HG02870 (cell line): Measurements from ENCODE around the gene UBE2H.
"Not testable (repeated sequence)": the region's sequence is repeated elsewhere in the genome, so short reads cannot be mapped to it uniquely, and the experiment has no call there.

Experiments
- ATAC-seq: cut with Tn5 transposase; IDR thresholded peaks from one replicate; pipeline ENCODE4 v1.9.1; 2021; ENCODE audit warnings: mild to moderate bottlenecking, moderate library complexity; ENCODE audit not compliant: unreplicated experiment

The UBE2H gene

DNA sequence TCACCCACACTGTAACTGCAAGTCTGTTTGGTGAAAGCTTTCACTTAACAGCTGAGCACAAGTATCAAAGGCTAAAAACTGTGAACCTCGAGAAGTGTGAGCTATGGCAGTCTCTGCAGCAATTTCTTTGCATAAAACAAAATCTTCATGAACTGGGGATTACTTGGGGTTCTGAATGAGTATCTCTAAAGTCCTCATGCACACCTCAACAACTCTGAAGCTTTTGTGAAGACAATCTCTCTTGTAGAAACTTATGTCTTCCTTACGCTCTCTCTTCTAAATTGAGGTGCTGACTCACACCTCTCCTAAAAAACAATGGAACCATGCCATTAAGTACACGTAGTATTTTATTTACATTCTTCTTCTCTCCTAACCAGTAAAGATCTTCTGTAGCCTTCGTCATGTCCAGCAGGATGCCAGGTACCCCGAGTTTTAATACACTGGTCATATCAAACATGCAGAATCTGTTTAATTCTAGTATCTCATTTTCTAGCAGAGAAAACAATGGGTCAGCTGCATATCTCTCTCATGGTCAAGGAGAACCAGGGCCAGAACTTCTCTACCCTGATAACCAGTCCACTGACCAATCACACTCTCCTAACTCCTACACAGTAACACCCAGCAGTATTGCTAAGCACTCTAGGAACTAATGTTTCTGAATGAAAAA, 76.9 kb downstream of the UBE2H start:
- ATAC-seq = no peak

DNA sequence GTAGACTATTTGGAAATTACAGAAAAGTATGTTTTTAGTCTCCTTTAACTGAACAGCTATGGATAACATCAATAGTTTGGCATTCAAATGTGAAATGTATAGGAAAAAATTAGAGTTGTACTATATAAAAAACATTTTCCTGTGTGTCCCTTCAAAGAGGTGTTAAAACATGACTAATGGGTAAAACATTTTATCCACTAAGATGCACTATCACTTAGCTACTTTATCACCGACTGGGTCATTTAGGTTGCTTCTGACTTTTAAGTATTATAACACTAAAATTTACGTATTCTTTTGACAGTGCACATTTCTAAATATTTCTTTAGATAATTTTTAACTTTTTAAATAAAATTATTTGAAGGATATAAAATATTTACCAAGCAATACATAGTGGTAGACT, 77.6 kb downstream of the UBE2H start:
- ATAC-seq = no peak

DNA sequence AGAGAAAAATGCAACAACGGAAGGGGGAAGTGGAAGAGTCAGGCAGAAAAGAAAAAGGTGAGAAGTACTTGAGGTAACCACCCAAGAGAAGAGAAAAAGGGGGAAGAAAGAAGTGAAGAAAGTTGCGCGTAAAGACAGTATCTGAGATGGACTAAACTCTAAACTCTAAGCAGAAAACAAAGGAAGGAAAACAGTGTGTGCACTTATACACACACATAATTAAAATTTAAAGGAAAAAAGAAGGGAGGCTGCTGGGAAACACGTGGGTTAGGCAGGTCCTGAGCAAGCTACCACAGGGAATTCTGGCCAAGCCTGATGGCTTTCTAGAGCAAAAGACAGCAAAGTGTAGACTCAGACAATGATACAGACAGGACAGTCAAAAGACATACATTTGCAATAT, 78.0 kb downstream of the UBE2H start:
- no peak for ATAC-seq

DNA sequence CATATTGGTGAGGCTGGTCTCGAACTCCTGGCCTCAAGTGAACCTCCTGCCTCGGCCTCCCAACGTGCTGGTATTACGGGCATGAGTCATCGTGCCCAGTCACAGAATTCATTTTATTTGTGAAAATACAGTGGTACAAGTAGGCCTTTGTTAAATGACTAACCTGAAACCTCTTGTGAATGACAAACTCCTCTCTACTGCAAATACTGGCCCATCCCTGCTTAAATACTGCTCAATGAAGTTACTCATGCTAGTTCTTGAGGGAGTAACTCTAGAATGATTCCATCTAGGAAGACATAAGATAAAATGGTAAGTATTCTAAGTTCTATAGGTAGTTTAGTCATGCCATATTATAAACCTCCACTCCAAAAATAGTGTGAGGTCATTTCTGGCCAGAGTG, 80.7 kb downstream of the UBE2H start:
- no peak for ATAC-seq

GRCh38 chr7:129870668-129871067, 82.1 kb downstream of the UBE2H start:
- no peak for ATAC-seq

GRCh38 chr7:129866251-129866650, 86.5 kb downstream of the UBE2H start:
- no peak for ATAC-seq

- no peak for ATAC-seq
Measured at GRCh38 chr7:129865925-129866201, 86.9 kb downstream of the UBE2H start.

DNA sequence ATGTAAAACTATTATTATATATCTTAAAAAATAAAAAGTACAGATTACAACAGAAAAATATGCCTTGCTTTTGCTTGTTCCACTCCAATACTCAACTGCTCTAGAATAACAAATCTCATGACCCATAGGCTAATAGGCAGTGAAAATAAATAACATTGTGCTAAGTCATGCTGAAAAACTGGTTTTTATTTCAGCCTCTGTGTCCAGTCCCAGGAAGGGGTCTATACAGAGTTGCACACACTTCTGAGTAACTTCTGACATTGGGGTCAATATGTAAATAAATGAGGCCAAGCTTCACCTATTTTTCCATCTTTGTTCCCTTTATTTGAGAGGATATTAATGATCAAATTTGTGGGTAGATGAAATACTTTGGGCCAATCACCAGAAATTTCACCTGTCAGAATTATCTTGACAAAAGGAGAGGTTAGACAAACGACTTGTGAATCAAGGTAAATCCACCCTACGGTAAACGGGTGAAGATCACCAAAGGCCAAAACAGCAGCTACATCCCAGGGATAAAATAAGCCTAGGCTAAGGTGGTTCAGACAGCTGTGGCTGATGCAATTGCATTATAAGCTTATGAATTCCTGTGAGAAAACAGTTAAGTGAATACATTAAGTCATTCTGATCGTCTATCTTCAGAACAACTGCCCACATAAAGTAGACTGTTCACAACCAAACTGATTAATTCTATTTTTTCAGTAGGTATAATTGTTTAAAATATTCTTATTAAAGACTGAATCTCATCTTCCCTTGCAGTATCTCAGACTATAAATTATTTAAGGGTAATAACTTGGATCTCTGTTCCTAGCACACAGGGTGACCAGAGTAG, 87.5 kb downstream of the UBE2H start:
- no peak for ATAC-seq

- ATAC-seq = not testable (repeated sequence)
Measured at GRCh38 chr7:129864676-129865075, 88.1 kb downstream of the UBE2H start.

GRCh38 chr7:129864042-129864441, 88.7 kb downstream of the UBE2H start:
- ATAC-seq = no peak

DNA sequence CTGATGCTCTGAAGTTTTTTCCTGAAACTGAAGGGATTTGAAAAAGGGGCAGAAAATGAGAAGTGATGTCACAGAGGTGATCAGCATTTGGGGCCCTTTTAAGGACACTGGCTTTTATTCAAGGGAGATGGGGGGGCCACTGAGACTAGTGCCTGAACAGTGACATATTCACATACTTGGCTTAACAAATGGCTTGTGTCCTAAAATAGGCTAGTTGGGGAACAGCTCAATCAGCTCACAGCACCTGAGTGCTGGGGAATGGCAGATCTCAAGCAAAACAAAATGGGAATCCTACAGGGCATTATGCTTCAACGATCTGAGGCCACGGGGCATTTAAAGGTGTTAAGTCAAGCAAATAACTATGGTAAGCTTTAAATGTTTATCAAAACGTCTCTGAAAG, 90.1 kb downstream of the UBE2H start:
- no peak for ATAC-seq

DNA sequence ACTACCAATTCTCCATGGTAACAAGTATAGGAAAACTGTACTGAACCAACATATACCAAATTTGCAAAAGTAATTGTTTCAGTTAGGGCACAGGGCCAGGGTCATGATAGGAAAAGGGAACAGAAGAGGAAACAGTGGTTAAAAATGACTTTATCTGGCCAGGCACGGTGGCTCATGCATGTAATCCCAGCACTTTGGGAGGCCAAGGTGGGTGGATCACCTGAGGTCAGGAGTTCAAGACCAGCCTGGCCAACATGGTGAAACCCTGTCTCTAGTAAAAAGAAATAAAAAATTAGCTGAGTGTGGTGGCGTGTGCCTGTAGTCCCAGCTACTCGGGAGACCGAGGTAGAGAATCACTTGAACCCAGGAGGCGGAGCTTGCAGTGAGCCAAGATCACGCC, 92.0 kb downstream of the UBE2H start:
- ATAC-seq = not testable (repeated sequence)

DNA sequence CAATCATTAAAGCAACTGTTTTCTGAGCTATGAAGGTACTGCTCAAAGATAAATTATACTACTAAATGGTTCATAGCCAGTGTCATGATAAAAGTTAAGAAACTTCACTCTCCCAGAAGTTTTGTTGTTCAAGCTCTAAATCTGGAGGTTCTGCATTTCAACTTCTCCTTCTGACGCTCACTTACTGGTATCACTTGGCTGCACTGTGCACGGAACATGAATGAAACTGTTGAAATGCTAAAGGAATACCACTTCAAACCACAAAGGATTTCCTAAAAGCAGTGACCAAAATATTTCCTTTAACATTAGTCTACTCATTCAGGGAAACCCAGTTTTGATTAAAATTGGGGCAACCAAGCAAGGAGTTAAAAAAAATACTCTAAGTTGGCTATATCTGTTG, 93.6 kb downstream of the UBE2H start:
- no peak for ATAC-seq

DNA sequence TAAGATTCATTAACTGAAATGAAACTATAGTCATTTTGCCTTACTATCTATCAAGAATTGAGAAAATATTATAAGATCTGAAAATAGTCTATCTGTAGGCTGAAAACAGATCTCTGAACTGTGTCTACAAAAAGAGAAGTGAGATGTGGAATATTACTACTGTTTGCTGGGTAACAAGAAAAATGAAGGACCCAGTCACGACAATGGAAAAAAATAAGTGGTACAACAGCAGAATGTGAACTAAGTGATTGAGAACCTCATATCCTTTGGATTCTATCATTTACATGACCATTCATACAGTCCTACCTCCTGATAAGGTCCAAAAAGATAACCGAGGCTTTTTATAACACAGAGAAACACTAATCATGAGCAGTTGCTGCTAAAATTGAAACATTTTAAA, 94.3 kb downstream of the UBE2H start:
- ATAC-seq = no peak

GRCh38 chr7:129857313-129857712, 95.4 kb downstream of the UBE2H start:
- no peak for ATAC-seq

- no peak for ATAC-seq
Measured at GRCh38 chr7:129855935-129856717, 96.6 kb downstream of the UBE2H start.

- no peak for ATAC-seq
Measured at GRCh38 chr7:129855234-129855673, 97.5 kb downstream of the UBE2H start.

- ATAC-seq = no peak
Measured at GRCh38 chr7:129854401-129854800, 98.4 kb downstream of the UBE2H start.

GRCh38 chr7:129853661-129854268, 99.0 kb downstream of the UBE2H start:
- ATAC-seq = no peak

DNA sequence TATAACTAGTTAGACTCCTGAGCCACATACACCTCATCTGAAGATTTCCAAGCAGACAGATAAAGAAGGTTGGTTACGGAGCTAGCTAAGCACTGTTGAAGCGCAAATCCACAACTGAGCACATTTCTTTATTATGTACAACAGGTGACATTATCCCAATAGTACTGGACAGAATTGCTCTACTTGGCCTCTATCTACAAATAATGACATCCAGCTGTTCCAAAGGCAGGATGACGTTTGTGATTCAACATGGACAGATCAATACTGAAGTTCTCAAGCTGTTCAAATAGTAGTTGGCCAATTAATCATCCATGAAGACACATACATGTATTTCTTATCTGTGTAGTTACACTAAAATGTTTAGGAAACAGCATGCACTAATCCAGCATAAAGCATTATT, 101.0 kb downstream of the UBE2H start:
- no peak for ATAC-seq

DNA sequence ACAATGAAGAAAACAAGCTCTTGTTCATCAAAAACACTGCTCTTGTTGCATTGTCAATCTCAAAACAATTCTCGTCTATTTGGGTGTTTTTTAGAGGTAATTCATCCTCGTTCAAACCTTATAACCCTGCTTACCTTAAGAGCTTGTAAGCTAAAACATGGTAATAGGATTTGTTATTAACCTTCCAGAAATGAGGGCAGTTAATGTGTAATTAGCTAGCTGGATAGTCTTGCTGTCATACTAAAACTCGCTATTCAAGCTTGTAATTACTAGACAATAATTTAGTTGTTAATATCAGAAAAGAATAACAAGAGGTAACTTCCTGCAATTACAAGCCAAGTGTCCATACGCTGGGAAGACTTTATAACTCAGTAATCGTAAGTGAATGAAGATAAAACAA, 101.6 kb downstream of the UBE2H start:
- no peak for ATAC-seq
